Muscle layer of duodenum (tissue), 2 donors: Measurements from ENCODE around the gene SEZ6L.

Source experiments
- H3K27ac ChIP-seq: one replicate; pipeline ENCODE4 v1.7.0; 2013; ENCODE audit warnings: mild to moderate bottlenecking, low read length
- H3K27me3 ChIP-seq: one replicate; pipeline ENCODE4 v1.7.0; 2013; ENCODE audit warnings: low read depth, mild to moderate bottlenecking, control low read depth, low read length
- H3K36me3 ChIP-seq, 2 donors: one replicate each; pipeline ENCODE4 v1.7.0; 2013; ENCODE audit warnings: low read length in 2 of 2, control low read depth in 1 of 2, mild to moderate bottlenecking in 1 of 2; ENCODE audit not compliant: insufficient read depth in 2 of 2, control insufficient read depth in 1 of 2
- H3K4me1 ChIP-seq, 2 donors: one replicate each; pipeline ENCODE4 v1.7.0; 2013; ENCODE audit warnings: low read length in 2 of 2, mild to moderate bottlenecking in 2 of 2, control low read depth in 1 of 2, moderate library complexity in 1 of 2; ENCODE audit not compliant: insufficient read depth in 2 of 2, control insufficient read depth in 1 of 2
- H3K4me3 ChIP-seq, 2 donors: one replicate each; pipeline ENCODE4 v1.7.0; 2013; ENCODE audit warnings: low read length in 2 of 2, low read depth in 1 of 2, mild to moderate bottlenecking in 1 of 2
- H3K9me3 ChIP-seq, 2 donors: one replicate each; pipeline ENCODE4 v1.7.0; 2013; ENCODE audit warnings: low read length in 2 of 2, control low read depth in 1 of 2, mild to moderate bottlenecking in 1 of 2; ENCODE audit not compliant: control insufficient read depth in 1 of 2
- donor health status: healthy.

Gene SEZ6L

GRCh38 chr22:26372890-26373289 is 203.6 kb downstream of the SEZ6L start:
- no peaks in the 10 kb centered on the region for H3K36me3 ChIP-seq
- no peaks in the 10 kb centered on the region for H3K9me3 ChIP-seq
- no peak overlapping the region for H3K4me3 ChIP-seq
- no peaks in the 10 kb centered on the region for H3K4me1 ChIP-seq
- no peak overlapping the region for H3K27ac ChIP-seq
- H3K27me3 ChIP-seq = no peaks in the 10 kb centered on the region

- peaks cover 0 to 7% of the 10 kb centered on the region in 2 donors for H3K9me3 ChIP-seq
- H3K4me1 ChIP-seq = no peaks in the 10 kb centered on the region
- H3K27me3 ChIP-seq = peaks cover 5% of the 10 kb centered on the region
- H3K4me3 ChIP-seq = no peak overlapping the region
- H3K36me3 ChIP-seq = no peaks in the 10 kb centered on the region
- no peak overlapping the region for H3K27ac ChIP-seq
These were observed 205.2 kb downstream of the SEZ6L start for GRCh38 chr22:26374391-26375026.

GRCh38 chr22:26377170-26377830 is 208.0 kb downstream of the SEZ6L start:
- Histone ChIP-seq H3K27me3 (peaks cover 5% of the 10 kb centered on the region), H3K9me3 (peaks cover 0 to 7% of the 10 kb centered on the region in 2 donors), H3K4me3 (no peak overlapping the region), H3K27ac (no peak overlapping the region), H3K36me3 (no peaks in the 10 kb centered on the region), H3K4me1 (no peaks in the 10 kb centered on the region)

- Histone ChIP-seq H3K27ac (no peak overlapping the region), H3K4me3 (no peak overlapping the region), H3K27me3 (peaks cover 5% of the 10 kb centered on the region), H3K36me3 (no peaks in the 10 kb centered on the region), H3K4me1 (no peaks in the 10 kb centered on the region), H3K9me3 (peaks cover 0 to 7% of the 10 kb centered on the region in 2 donors)
These were observed 211.0 kb downstream of the SEZ6L start for GRCh38 chr22:26380072-26380830.

- Histone ChIP-seq H3K4me3 (no peak overlapping the region), H3K27me3 (peaks cover 5% of the 10 kb centered on the region), H3K4me1 (no peaks in the 10 kb centered on the region), H3K9me3 (peaks cover 0 to 7% of the 10 kb centered on the region in 2 donors), H3K27ac (no peak overlapping the region), H3K36me3 (no peaks in the 10 kb centered on the region)
These were observed 213.5 kb downstream of the SEZ6L start for GRCh38 chr22:26382782-26383181.

GRCh38 chr22:26383968-26384556 is 214.8 kb downstream of the SEZ6L start:
- no peak overlapping the region for H3K4me3 ChIP-seq
- no peaks in the 10 kb centered on the region for H3K4me1 ChIP-seq
- H3K9me3 ChIP-seq = peaks cover 0 to 4% of the 10 kb centered on the region in 2 donors
- H3K27me3 ChIP-seq = peaks cover 3% of the 10 kb centered on the region
- no peak overlapping the region for H3K27ac ChIP-seq
- H3K36me3 ChIP-seq = no peaks in the 10 kb centered on the region

GRCh38 chr22:26385164-26385563 is 215.9 kb downstream of the SEZ6L start:
- Histone ChIP-seq H3K27me3 (no peaks in the 10 kb centered on the region), H3K4me3 (no peak overlapping the region), H3K36me3 (no peaks in the 10 kb centered on the region), H3K4me1 (no peaks in the 10 kb centered on the region), H3K9me3 (no peaks in the 10 kb centered on the region), H3K27ac (no peak overlapping the region)

- Histone ChIP-seq H3K27ac (no peak overlapping the region), H3K9me3 (no peaks in the 10 kb centered on the region), H3K4me3 (no peak overlapping the region), H3K27me3 (no peaks in the 10 kb centered on the region), H3K36me3 (no peaks in the 10 kb centered on the region), H3K4me1 (no peaks in the 10 kb centered on the region)
These were observed 219.9 kb downstream of the SEZ6L start for GRCh38 chr22:26389125-26389524.

- H3K9me3 ChIP-seq = no peaks in the 10 kb centered on the region
- no peaks in the 10 kb centered on the region for H3K36me3 ChIP-seq
- H3K4me3 ChIP-seq = no peak overlapping the region
- H3K4me1 ChIP-seq = no peaks in the 10 kb centered on the region
- no peaks in the 10 kb centered on the region for H3K27me3 ChIP-seq
- H3K27ac ChIP-seq = no peak overlapping the region
These were observed 221.8 kb downstream of the SEZ6L start for GRCh38 chr22:26391091-26391490.

- H3K36me3 ChIP-seq = no peaks in the 10 kb centered on the region
- H3K4me1 ChIP-seq = no peaks in the 10 kb centered on the region
- no peak overlapping the region for H3K4me3 ChIP-seq
- H3K9me3 ChIP-seq = no peaks in the 10 kb centered on the region
- H3K27me3 ChIP-seq = no peaks in the 10 kb centered on the region
- H3K27ac ChIP-seq = no peak overlapping the region
These were observed 222.4 kb downstream of the SEZ6L start for GRCh38 chr22:26391623-26392022.

GRCh38 chr22:26393929-26394328 is 224.7 kb downstream of the SEZ6L start:
- Histone ChIP-seq H3K4me1 (no peaks in the 10 kb centered on the region), H3K36me3 (no peaks in the 10 kb centered on the region)

More at GRCh38 chr22:26393929-26394328, 224.7 kb downstream of the SEZ6L start:
- no peak overlapping the region for H3K27ac ChIP-seq
- H3K4me3 ChIP-seq = no peak overlapping the region
- H3K27me3 ChIP-seq = no peaks in the 10 kb centered on the region
- no peaks in the 10 kb centered on the region for H3K9me3 ChIP-seq
